Measurements from ENCODE around the gene LRRN4CL. TPM values are rescaled to one million over a fixed set of nuclear protein-coding genes. Genes with fewer than 3 reads are reported as not detected.
A peak's percentile ranks its signal among the peaks of the same experiment; 100 is the strongest.

Gene LRRN4CL
- total and polyA plus RNA-seq, 4 experiments from 2014 or later = 0.11 to 0.12 TPM; not detected in 2

DNA sequence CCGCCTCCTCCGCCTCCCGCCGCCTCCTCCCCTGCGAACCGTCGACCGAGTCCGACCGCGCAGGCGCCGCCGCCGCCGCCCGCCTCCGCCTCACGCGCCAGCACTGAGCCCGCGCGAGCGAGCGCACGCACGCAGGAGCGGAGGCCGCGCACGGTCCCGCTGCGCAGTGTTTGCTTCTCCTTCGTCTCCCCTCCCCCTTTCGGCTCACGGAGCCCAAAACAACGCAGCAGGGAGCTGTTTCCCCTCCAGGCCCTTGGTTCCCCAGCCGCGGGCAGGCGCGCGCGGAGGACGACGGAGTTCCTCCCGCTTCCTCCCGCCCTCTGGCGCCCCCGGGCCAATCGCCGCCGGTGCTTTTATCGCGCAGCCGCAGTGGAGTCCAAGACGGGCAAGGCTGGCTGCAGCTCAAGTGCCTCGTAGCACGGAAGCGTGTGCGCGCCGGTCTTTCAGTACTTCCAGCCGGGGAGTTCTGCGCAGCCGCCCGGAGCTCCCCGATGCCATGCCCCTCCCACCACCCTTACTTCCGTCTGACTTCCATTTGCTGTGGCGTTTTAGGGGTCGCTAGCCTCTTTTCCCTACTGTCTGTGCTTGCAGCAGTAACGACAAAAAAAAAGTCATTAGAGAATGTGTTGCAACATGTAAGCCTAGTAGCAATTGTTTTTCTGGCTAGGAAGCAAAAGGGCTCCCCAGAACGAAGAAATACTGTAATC lies 38.0 kb upstream of the LRRN4CL start, which contains the start of gene HNRNPUL2:
Gene HNRNPUL2 (minus strand): TSS at position 293 of the 707 bp plus-strand sequence. CDS start 301 bp downstream, outside the sequence.
- peak; percentile 99 for DNase-seq
- Histone ChIP-seq H3K4me1 (ENCODE audit: insufficient read depth, low read length) (peaks cover 50% of the 10 kb centered on the region), H3K4me3 (ENCODE audit: low read length in 2 of 2) (peak within 1 kb of the TSS; percentile 95 to 99), H3K36me3 (ENCODE audit: insufficient read depth, low read length) (peaks cover 20% of the 10 kb centered on the region), H3K27ac (ENCODE audit: low read depth, low read length) (peak within 1 kb of the TSS; percentile 93), H3K9me3 (ENCODE audit: control insufficient read depth in 1 of 2, low read length in 2 of 2) (no peaks in the 10 kb centered on the region), H3K27me3 (ENCODE audit: insufficient read depth, low read length) (no peaks in the 10 kb centered on the region)
- peaks cover 0 to 2% (median 0%) of the 10 kb centered on the region in 8 donors for H3K9me3 Mint-ChIP-seq
- H3K27me3 Mint-ChIP-seq = no peaks in the 10 kb centered on the region
- peaks cover 28 to 82% (median 49%) of the 10 kb centered on the region in 4 donors for H3K4me1 Mint-ChIP-seq
- peaks cover 32 to 57% of the 10 kb centered on the region in 2 donors for H3K36me3 Mint-ChIP-seq
- H3K4me3 Mint-ChIP-seq = peak within 1 kb of the TSS; percentile 84 to 98 (median 96)
- peak within 1 kb of the TSS; percentile 98 to 99 (median 99) for H3K27ac Mint-ChIP-seq
- ChIA-PET CTCF (ENCODE audit: partially characterized antibody) (interaction anchor here (0.8 to 3.3 kb wide), 11 partner anchors 16 to 154 kb away, joined by 3 to 21 read pairs (median 4); partner anchors contain the start of genes C11orf98, CSKMT, POLR2G and SLC3A2), POLR2A (ENCODE audit: partially characterized antibody) (interaction anchor here (0.6 to 15.3 kb wide), 45 partner anchors 16 to 1644 kb away, joined by 3 to 283 read pairs (median 9); partner anchors contain the start of genes B3GAT3, BSCL2, C11orf98 and CSKMT)
- intact Hi-C loops (cut with micrococcal nuclease) = loop anchor here (1.0 kb wide), 5 partner anchors 18 to 154 kb away; partner anchors contain the start of gene POLR2G

- Mint-ChIP-seq H3K4me1 (peaks cover 31 to 87% (median 53%) of the 10 kb centered on the region in 4 donors), H3K27me3 (no peaks in the 10 kb centered on the region), H3K27ac (peak overlapping the region in 6 of 7 donors; percentile 94 to 99 (median 99)), H3K4me3 (peak overlapping the region; percentile 84 to 98 (median 95)), H3K9me3 (peaks cover 0 to 2% (median 0%) of the 10 kb centered on the region in 8 donors), H3K36me3 (peaks cover 36 to 61% of the 10 kb centered on the region in 2 donors)
- peak overlapping the region in 1 of 2 donors; percentile 95 for H3K4me3 ChIP-seq (ENCODE audit: low read length in 2 of 2)
- ChIA-PET CTCF (ENCODE audit: partially characterized antibody) (interaction anchor here (0.8 to 3.3 kb wide), 10 partner anchors 15 to 154 kb away, joined by 3 to 21 read pairs (median 4); partner anchors contain the start of genes C11orf98, CSKMT, POLR2G and SLC3A2), POLR2A (ENCODE audit: partially characterized antibody) (interaction anchor here (0.6 to 15.3 kb wide), 40 partner anchors 15 to 1365 kb away, joined by 3 to 283 read pairs (median 10); partner anchors contain the start of genes B3GAT3, BSCL2, C11orf98 and CSKMT)
- peaks cover 24% of the 10 kb centered on the region for H3K36me3 ChIP-seq (ENCODE audit: insufficient read depth, low read length)
- peak overlapping the region; percentile 93 for H3K27ac ChIP-seq (ENCODE audit: low read depth, low read length)
- no peaks in the 10 kb centered on the region for H3K9me3 ChIP-seq (ENCODE audit: control insufficient read depth in 1 of 2, low read length in 2 of 2)
- no peak for DNase-seq
- H3K4me1 ChIP-seq (ENCODE audit: insufficient read depth, low read length) = peaks cover 52% of the 10 kb centered on the region
- no peaks in the 10 kb centered on the region for H3K27me3 ChIP-seq (ENCODE audit: insufficient read depth, low read length)
- intact Hi-C loops (cut with micrococcal nuclease) = loop anchor here (1.0 kb wide), 5 partner anchors 18 to 154 kb away; partner anchors contain the start of gene POLR2G
Observed at GRCh38 chr11:62726915-62727164, 37.5 kb upstream of the LRRN4CL start.

- ChIA-PET CTCF (ENCODE audit: partially characterized antibody) (interaction anchor here (0.8 to 3.3 kb wide), 8 partner anchors 12 to 135 kb away, joined by 3 to 21 read pairs (median 3); partner anchors contain the start of genes POLR2G, TMEM179B and TUT1), POLR2A (ENCODE audit: partially characterized antibody) (interaction anchor here (0.6 to 15.3 kb wide), 37 partner anchors 15 to 1364 kb away, joined by 3 to 283 read pairs (median 11); partner anchors contain the start of genes B3GAT3, BSCL2, C11orf98 and CSKMT)
- peaks cover 54% of the 10 kb centered on the region for H3K4me1 ChIP-seq (ENCODE audit: insufficient read depth, low read length)
- H3K9me3 ChIP-seq (ENCODE audit: control insufficient read depth in 1 of 2, low read length in 2 of 2) = no peaks in the 10 kb centered on the region
- Mint-ChIP-seq H3K27ac (peak overlapping the region; percentile 90 to 98 (median 94)), H3K9me3 (peaks cover 0 to 2% (median 0%) of the 10 kb centered on the region in 8 donors), H3K4me3 (peak overlapping the region; percentile 84 to 98 (median 94)), H3K27me3 (no peaks in the 10 kb centered on the region), H3K36me3 (peaks cover 41 to 67% of the 10 kb centered on the region in 2 donors), H3K4me1 (peaks cover 31 to 89% (median 56%) of the 10 kb centered on the region in 4 donors)
- peaks cover 29% of the 10 kb centered on the region for H3K36me3 ChIP-seq (ENCODE audit: insufficient read depth, low read length)
- no peaks in the 10 kb centered on the region for H3K27me3 ChIP-seq (ENCODE audit: insufficient read depth, low read length)
- DNase-seq = peak in 1 of 5 donors; percentile 47
- H3K27ac ChIP-seq (ENCODE audit: low read depth, low read length) = peak overlapping the region; percentile 93
- intact Hi-C loops (cut with micrococcal nuclease) = no loop called here
- peak overlapping the region; percentile 87 to 95 for H3K4me3 ChIP-seq (ENCODE audit: low read length in 2 of 2)
Observed at GRCh38 chr11:62726156-62726914, 37.0 kb upstream of the LRRN4CL start.

DNA sequence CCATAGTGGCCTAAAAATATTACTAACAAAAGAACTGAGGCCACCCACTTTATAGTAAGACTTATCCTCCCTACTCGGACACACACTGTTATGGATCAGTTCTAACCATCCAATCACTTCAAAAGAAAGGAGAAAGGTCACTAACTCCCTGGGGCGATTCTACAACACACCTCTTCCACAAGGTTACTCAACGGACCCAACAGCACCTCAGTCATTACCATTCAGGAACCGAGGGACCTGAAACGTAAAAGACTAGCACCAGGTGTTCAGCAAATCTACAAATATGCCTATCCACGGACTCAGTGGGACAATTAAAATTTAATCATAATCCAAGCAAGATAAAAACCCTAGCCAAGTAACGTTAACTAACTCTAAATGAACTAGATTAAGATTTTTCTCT lies 36.3 kb upstream of the LRRN4CL start:
- Histone ChIP-seq H3K4me3 (ENCODE audit: low read length in 2 of 2) (peak overlapping the region; percentile 87 to 95), H3K27ac (ENCODE audit: low read depth, low read length) (peak overlapping the region; percentile 93), H3K36me3 (ENCODE audit: insufficient read depth, low read length) (peaks cover 36% of the 10 kb centered on the region), H3K27me3 (ENCODE audit: insufficient read depth, low read length) (no peaks in the 10 kb centered on the region), H3K4me1 (ENCODE audit: insufficient read depth, low read length) (peaks cover 56% of the 10 kb centered on the region), H3K9me3 (ENCODE audit: control insufficient read depth in 1 of 2, low read length in 2 of 2) (no peaks in the 10 kb centered on the region)
- POLR2A ChIA-PET (ENCODE audit: partially characterized antibody) = interaction anchor here (0.6 to 15.3 kb wide), 19 partner anchors 14 to 166 kb away, joined by 3 to 283 read pairs (median 21); partner anchors contain the start of genes BSCL2, C11orf98, CSKMT and EEF1G
- intact Hi-C loops (cut with micrococcal nuclease) = no loop called here
- no peak for DNase-seq
- CTCF ChIA-PET (ENCODE audit: partially characterized antibody) = interaction anchor here (0.8 to 1.0 kb wide), 3 partner anchors 11 to 132 kb away, joined by 3 read pairs; no protein-coding TSS in a partner anchor
- peaks cover 31 to 85% (median 56%) of the 10 kb centered on the region in 4 donors for H3K4me1 Mint-ChIP-seq
- H3K27me3 Mint-ChIP-seq = no peaks in the 10 kb centered on the region
- peak overlapping the region; percentile 84 to 98 (median 94) for H3K4me3 Mint-ChIP-seq
- peaks cover 47 to 70% of the 10 kb centered on the region in 2 donors for H3K36me3 Mint-ChIP-seq
- peak overlapping the region; percentile 90 to 98 (median 94) for H3K27ac Mint-ChIP-seq
- H3K9me3 Mint-ChIP-seq = peaks cover 0 to 2% (median 0%) of the 10 kb centered on the region in 8 donors

GRCh38 chr11:62724171-62724570 lies 34.8 kb upstream of the LRRN4CL start:
- Mint-ChIP-seq H3K36me3 (peaks cover 58 to 82% of the 10 kb centered on the region in 2 donors), H3K4me1 (peaks cover 37 to 84% (median 58%) of the 10 kb centered on the region in 4 donors), H3K4me3 (peak overlapping the region; percentile 62 to 98 (median 94)), H3K9me3 (peaks cover 0 to 2% (median 0%) of the 10 kb centered on the region in 8 donors), H3K27ac (peak overlapping the region; percentile 29 to 98 (median 75)), H3K27me3 (no peaks in the 10 kb centered on the region)
- peaks cover 44% of the 10 kb centered on the region for H3K4me1 ChIP-seq (ENCODE audit: insufficient read depth, low read length)
- no peaks in the 10 kb centered on the region for H3K9me3 ChIP-seq (ENCODE audit: control insufficient read depth in 1 of 2, low read length in 2 of 2)
- no peak for DNase-seq
- H3K4me3 ChIP-seq (ENCODE audit: low read length in 2 of 2) = peak overlapping the region in 1 of 2 donors; percentile 24
- no peaks in the 10 kb centered on the region for H3K27me3 ChIP-seq (ENCODE audit: insufficient read depth, low read length)
- ChIA-PET CTCF (ENCODE audit: partially characterized antibody) (interaction anchor here (0.6 to 2.4 kb wide), 4 partner anchors 8 to 299 kb away, joined by 3 to 9 read pairs (median 3); no protein-coding TSS in a partner anchor), POLR2A (ENCODE audit: partially characterized antibody) (interaction anchor here (0.8 to 15.3 kb wide), 12 partner anchors 12 to 133 kb away, joined by 3 to 283 read pairs (median 6); partner anchors contain the start of genes BSCL2, C11orf98, CSKMT and GANAB)
- H3K27ac ChIP-seq (ENCODE audit: low read depth, low read length) = peak overlapping the region; percentile 29
- H3K36me3 ChIP-seq (ENCODE audit: insufficient read depth, low read length) = peaks cover 49% of the 10 kb centered on the region
- intact Hi-C loops (cut with micrococcal nuclease) = no loop called here

DNA sequence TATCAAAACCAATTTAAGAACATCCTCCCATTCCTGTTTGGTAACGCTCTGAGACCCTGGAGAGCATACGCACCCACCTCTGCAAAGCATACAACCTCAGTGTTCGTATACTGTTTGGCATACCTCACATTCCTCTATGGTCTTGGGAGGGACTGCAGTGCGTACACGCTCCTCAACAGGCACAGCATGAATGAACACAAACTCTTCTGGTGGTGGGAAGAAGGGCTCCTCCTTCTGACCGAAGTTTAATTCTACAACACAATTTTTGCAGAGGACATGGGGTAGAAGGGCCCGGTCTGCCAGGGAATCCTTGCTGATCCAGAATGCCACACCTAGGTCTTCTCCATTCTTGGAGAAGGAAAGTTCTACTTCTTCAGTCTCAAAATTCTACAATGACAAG lies 32.7 kb upstream of the LRRN4CL start:
- no peaks in the 10 kb centered on the region for H3K27me3 ChIP-seq (ENCODE audit: insufficient read depth, low read length)
- no peak for DNase-seq
- ChIA-PET CTCF (ENCODE audit: partially characterized antibody) (no interaction called here), POLR2A (ENCODE audit: partially characterized antibody) (interaction anchor here (15.3 kb wide), 1 partner anchor 10 kb away, joined by 283 read pairs; the partner anchor contains the start of genes BSCL2 and GNG3)
- no peak overlapping the region for H3K4me3 ChIP-seq (ENCODE audit: low read length in 2 of 2)
- Mint-ChIP-seq H3K27ac (peak overlapping the region in 6 of 7 donors; percentile 37 to 77 (median 72)), H3K27me3 (no peaks in the 10 kb centered on the region), H3K9me3 (no peaks in the 10 kb centered on the region), H3K4me3 (no peak overlapping the region), H3K36me3 (peaks cover 66 to 76% of the 10 kb centered on the region in 2 donors), H3K4me1 (peaks cover 36 to 75% (median 59%) of the 10 kb centered on the region in 4 donors)
- H3K36me3 ChIP-seq (ENCODE audit: insufficient read depth, low read length) = peaks cover 71% of the 10 kb centered on the region
- peaks cover 44% of the 10 kb centered on the region for H3K4me1 ChIP-seq (ENCODE audit: insufficient read depth, low read length)
- H3K9me3 ChIP-seq (ENCODE audit: control insufficient read depth in 1 of 2, low read length in 2 of 2) = no peaks in the 10 kb centered on the region
- no peak overlapping the region for H3K27ac ChIP-seq (ENCODE audit: low read depth, low read length)
- intact Hi-C loops (cut with micrococcal nuclease) = no loop called here

All from CD4-positive, alpha-beta memory T cell (primary cell).